ENCODE data around the gene TMUB2. TPM values are rescaled to one million over a fixed set of nuclear protein-coding genes. Genes with fewer than 3 reads are reported as not detected.

TMUB2 gene
- total and polyA plus RNA-seq, 2 of the 13 experiments (the other 11 are each of a cell fraction or from before 2014, with no cell fraction given): 26.9 to 50.8 TPM

DNA sequence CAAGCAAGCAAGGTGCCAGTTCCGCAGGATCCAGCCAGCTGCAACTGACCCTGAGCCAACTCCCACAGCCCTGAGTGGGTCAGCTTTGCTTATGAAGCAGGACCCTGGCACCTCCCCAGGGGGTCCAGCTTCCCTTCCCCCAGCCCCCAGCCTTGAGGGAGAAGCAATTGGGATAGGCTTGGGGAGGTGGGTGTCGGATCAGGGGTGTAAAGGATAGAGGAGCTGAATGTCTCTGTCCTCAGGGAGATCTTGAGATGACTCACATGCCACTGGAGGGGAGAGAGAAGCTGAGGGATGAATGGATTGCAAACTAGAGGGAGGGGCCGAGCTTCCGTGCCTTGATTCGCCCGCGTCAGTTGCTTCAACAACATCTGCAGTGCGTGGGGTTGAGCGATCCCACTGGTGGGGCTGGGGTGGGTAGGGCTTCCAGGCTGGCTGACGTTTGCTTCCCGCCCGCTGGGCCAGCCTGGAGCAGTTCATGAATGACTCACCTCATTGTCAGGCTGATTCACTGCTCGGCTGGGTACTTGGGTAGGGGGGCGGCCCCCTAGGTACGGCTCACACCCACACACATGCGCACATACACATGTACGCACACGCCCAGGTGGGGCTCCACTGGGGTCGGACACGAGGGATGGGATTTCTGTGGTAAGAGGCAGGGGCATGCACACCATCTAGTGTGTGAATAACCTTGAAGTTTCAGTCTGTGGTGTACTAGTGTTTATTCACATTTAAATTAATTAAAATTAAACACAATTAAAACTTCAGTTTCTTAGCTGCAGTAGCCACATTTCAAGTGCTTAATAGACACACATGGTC, 48.7 kb upstream of the TMUB2 start (continued):
- peak; percentile 94 for TF ChIP-seq ZNF687 (CRISPR knock-in tag; IDR thresholded peaks at IDR 0.05)
- 0 out of 2 replicates have a peak, but pooled peaks have one; percentile 31 for TF ChIP-seq NFE2L1 (CRISPR knock-in tag; IDR thresholded peaks at IDR 0.05; ENCODE audit: borderline replicate concordance)
- TF ChIP-seq MEIS2 (CRISPR knock-in tag; IDR thresholded peaks at IDR 0.05): peak; percentile 35; the same call in 1 of the 2 replicates
- TF ChIP-seq ARNT (IDR thresholded peaks at IDR 0.05): no peak
- no peak for TF ChIP-seq ZFP62 (CRISPR knock-in tag; IDR thresholded peaks at IDR 0.05)
- TF ChIP-seq, protein P1, sequence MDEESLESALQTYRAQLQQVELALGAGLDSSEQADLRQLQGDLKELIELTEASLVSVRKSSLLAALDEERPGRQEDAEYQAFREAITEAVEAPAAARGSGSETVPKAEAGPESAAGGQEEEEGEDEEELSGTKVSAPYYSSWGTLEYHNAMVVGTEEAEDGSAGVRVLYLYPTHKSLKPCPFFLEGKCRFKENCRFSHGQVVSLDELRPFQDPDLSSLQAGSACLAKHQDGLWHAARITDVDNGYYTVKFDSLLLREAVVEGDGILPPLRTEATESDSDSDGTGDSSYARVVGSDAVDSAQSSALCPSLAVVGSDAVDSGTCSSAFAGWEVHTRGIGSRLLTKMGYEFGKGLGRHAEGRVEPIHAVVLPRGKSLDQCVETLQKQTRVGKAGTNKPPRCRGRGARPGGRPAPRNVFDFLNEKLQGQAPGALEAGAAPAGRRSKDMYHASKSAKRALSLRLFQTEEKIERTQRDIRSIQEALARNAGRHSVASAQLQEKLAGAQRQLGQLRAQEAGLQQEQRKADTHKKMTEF (CRISPR knock-in tag; IDR thresholded peaks at IDR 0.05): peak; percentile 74
- TF ChIP-seq ZFY (CRISPR knock-in tag; IDR thresholded peaks at IDR 0.05): no peak; the same call in 1 of the 2 replicates
- no peak for TF ChIP-seq ZXDC (CRISPR knock-in tag; IDR thresholded peaks at IDR 0.05)
- no peak for TF ChIP-seq EZH2 (conservative IDR thresholded peaks at IDR 0.05; ENCODE audit: low read depth, low read length)
- no peak for TF ChIP-seq MAF1 (CRISPR knock-in tag; IDR thresholded peaks at IDR 0.05; ENCODE audit: borderline replicate concordance)
- TF ChIP-seq JUN (CRISPR knock-in tag; IDR thresholded peaks at IDR 0.05): peak; percentile 97
- no peak for TF ChIP-seq ZNF256 (CRISPR knock-in tag; conservative IDR thresholded peaks at IDR 0.05)
- no peak for TF ChIP-seq HOXA7 (CRISPR knock-in tag; IDR thresholded peaks at IDR 0.05)
- peak; percentile 71; the same call in 1 of the 2 replicates for TF ChIP-seq ZFP36L1 (CRISPR knock-in tag; IDR thresholded peaks at IDR 0.05)
- no peak for TF ChIP-seq ZNF780A (CRISPR knock-in tag; IDR thresholded peaks at IDR 0.05)
- no peak for TF ChIP-seq ZEB1 (IDR thresholded peaks at IDR 0.05; ENCODE audit: insufficient replicate concordance, low read depth)
- TF ChIP-seq TAF15 (IDR thresholded peaks at IDR 0.05; ENCODE audit: low read depth, low read length, poor library complexity, severe bottlenecking): no peak
- TF ChIP-seq, protein P2, sequence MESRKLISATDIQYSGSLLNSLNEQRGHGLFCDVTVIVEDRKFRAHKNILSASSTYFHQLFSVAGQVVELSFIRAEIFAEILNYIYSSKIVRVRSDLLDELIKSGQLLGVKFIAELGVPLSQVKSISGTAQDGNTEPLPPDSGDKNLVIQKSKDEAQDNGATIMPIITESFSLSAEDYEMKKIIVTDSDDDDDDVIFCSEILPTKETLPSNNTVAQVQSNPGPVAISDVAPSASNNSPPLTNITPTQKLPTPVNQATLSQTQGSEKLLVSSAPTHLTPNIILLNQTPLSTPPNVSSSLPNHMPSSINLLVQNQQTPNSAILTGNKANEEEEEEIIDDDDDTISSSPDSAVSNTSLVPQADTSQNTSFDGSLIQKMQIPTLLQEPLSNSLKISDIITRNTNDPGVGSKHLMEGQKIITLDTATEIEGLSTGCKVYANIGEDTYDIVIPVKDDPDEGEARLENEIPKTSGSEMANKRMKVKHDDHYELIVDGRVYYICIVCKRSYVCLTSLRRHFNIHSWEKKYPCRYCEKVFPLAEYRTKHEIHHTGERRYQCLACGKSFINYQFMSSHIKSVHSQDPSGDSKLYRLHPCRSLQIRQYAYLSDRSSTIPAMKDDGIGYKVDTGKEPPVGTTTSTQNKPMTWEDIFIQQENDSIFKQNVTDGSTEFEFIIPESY (CRISPR knock-in tag; IDR thresholded peaks at IDR 0.05): peak; percentile 41; the same call in 1 of the 2 replicates

Data from HepG2 (cell line).